Hippocampal formation (tissue), 2 donors: ENCODE results near the gene CDK14.
"Not testable (repeated sequence)": the region's sequence is repeated elsewhere in the genome, so short reads cannot be mapped to it uniquely, and the experiment has no call there.

Source experiments
- DNase-seq, 2 donors: peaks; one replicate each; lab custom pipeline; 2025; lab: John Stamatoyannopoulos, UW

Gene CDK14

GRCh38 chr7:90720984-90721760, 125.1 kb downstream of the CDK14 start:
- no peak for DNase-seq

DNA sequence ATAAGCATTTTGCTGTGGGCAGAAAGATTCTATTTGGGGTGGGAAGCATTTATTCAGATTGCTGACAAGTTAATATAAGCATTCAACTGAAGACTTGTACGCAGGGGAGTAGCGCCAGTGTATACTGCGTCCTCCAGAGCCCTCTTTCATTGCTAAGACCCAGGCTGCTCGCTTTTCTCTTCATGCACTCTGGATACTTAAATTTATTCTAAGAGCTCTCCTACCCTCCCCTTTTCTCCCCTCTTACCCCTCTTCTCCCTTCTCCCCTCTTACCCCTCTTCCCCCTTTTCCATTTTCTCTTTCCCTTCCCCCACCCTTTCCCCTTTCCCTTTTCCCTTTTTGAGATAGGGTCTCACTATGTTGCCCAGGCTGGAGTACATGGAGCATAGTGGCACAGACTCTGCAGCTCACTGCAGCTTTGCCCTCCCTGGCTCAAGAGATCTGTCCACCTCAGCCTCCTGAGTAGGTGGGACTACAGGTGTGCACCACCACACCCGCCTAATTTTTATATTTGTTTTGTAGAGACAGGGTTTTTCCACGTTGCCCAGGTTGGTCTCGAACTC, 125.8 kb downstream of the CDK14 start:
- no peak for DNase-seq

DNA sequence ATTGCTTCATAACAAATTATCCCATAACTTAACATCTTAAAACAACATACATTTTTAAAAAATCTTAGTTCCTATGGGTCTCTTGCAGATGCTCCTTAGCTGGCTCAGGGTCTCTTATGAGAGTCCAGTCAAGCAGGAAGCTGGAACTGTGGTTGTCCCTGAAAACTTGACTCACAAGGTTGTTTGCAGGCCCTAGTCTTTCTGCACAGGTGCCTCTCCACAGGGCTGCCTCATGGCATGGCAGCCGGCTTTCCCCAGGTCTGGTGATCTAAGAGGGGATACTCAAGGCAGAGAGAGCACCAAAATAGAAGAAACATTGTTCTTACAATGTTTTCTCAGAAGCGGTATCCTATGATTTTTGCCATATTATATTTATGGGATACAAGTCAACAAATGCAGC, 127.1 kb downstream of the CDK14 start:
- DNase-seq, result no peak

- no peak for DNase-seq
Measured at GRCh38 chr7:90723866-90724265, 127.7 kb downstream of the CDK14 start.

GRCh38 chr7:90726120-90726519, 130.0 kb downstream of the CDK14 start:
- DNase-seq, result no peak

DNA sequence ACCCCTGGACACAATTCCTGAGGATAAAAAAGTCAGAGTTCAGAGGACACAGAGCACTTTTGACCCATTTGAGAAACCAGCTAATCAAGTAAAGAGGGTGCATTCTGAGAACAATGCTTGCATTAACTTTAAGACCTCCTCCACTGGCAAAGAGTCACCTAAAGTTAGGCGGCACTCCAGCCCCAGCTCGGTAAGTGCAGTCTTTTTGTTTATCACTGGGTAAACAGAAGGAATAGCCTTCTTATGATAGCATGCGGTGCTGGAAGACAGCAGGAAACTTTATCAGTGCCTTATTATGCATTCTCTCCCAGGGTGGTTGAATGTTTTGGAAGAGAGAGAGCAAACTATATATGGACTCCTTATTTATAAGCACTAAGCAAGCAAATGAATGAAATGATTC, 130.5 kb downstream of the CDK14 start:
- no peak for DNase-seq

DNA sequence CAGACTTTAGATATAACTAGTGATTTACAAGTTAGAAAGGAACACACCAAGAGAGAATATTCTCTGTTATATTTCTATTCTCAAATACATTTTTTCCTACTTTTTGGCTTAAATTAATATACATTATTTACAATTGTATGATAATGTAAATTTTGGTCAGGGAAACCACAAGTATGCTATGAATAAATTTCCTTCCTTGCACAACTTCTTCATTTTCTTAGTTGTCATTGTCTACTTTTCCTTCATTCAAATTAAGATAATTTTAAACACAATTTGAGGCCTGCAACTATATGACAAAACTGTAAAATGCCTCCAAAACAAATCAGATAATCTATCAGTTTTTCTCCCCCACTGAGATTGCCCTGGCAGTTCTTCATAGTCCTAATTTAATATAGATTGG, 131.3 kb downstream of the CDK14 start:
- DNase-seq, result no peak

DNA sequence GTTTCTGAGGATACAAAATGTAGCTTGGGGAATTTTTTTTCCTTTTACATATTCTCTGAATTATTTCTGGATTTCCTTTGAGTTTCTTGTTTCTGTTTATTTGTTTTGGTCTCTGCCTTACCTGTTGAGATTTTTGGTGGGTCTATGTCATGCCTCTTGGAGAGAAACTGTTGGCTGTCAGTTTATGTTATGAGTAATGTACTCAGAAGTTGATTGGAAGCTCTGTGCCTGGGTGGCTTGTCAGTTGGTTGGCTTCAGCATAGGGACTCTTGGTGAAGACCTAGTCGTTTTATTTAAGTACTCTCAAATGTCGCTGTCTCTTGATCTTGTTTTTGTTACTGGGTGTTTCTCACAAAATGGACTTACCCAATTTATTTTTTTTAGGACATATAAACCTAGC, 132.4 kb downstream of the CDK14 start:
- DNase-seq, result no peak

DNA sequence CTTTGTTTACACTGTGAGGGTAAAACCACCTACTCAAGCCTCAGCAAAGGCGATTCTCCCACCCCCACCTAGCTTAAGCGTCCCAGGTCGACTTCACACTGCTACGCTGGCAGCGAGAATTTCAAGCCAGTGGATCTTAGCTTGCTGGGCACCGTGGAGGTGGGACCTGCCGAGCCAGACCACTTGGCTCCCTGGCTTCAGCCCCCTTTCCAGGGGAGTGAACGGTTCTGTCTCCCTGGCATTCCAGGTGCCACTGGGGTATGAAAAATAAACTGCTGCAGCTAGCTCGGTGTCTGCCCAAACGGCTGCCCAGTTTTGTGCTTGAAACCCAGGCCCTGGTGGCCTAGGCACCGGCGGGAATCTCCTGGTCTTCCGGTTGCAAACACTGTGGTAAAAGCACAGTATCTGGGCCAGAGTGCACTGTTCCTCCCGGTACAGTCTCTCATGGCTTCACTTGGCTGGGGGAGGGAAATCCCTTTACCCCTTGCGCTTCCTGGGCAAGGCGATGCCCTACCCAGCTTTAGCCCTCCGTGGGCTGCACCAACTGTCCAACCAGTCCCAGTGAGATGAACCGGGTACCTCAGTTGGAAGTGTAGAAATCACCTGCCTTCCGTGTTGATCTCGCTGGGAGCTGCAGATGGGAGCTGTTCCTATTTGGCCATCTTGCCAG, 139.6 kb downstream of the CDK14 start:
- DNase-seq, result not testable (repeated sequence)

GRCh38 chr7:90736316-90736715, 140.2 kb downstream of the CDK14 start:
- DNase-seq, result no peak

GRCh38 chr7:90736968-90737939, 141.1 kb downstream of the CDK14 start:
- DNase-seq, result no peak

GRCh38 chr7:90738249-90738648, 142.1 kb downstream of the CDK14 start:
- DNase-seq, result no peak

DNA sequence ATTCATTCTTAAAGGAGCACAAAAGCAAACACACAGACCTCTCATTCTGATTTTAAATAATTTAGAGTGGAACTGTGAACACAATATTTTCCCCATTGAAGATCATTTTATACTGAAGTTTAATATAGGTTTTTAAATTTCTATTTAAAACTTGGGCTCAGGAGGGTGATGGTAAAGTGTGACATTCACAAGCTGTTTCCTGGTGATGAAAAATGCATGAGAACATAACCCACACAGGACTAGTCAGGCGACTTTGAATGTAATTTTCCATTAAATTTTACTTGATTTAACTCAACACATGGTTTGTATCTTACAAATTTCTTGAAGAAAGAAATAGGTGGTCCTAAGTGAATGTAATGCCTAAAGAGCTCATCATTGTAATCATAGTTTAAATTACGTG, 143.6 kb downstream of the CDK14 start:
- DNase-seq, result peak in 1 of 2 donors; percentile 26

DNA sequence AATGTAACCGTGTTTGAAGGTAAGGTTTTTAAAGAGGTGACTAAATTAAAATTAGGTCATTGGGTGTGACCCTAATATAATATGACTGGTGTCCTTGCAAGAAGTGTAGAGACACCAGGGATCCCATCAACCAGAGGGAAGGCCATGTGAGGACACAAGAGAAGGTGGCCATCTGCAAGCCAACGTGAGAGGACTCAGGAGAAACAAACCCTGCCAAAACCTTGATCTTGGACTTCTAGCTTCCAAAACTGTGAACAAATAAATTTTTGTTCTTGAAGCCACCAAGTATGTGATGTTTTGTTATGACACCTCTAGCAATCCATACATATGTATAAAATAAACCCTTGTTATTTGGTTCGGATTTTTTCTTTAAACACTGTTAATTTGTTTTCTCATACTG, 144.3 kb downstream of the CDK14 start:
- no peak for DNase-seq

GRCh38 chr7:90743626-90744025, 147.5 kb downstream of the CDK14 start:
- no peak for DNase-seq

DNA sequence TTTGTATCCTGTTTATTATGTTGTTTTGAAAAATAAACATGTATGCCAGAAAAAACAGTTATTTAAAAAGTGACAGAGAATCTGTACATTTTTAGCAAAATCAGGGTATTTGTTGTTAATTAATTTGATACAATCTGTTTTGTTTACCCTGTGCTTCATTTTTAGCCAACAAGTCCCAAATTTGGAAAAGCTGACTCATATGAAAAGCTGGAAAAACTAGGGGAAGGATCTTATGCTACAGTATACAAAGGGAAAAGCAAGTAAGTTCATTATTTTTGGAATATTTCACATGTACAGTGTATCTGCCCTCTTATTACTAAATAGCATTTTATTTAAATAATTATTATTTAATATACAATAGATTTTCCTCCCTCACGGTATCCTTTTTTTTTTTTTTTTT, 151.4 kb downstream of the CDK14 start:
- no peak for DNase-seq

- no peak for DNase-seq
Measured at GRCh38 chr7:90749262-90749661, 153.1 kb downstream of the CDK14 start.

DNA sequence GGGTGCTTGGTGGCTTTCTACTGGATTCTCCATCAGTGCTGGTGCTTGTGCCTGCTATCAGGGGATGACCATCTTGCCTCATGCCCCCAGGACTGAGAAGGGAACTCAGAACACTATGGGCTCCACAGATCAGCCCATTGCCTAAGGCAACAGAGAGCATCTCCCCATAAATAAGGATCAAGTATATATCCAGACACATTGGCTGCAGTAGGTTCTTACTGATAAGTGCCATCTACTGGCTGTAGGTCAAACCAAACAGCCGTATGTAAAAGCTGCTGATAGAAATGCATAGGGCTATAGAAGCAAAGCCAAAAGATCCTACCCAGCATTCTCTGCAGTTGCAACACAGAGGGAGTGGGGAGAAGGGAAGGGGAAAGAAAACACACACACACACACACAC, 153.7 kb downstream of the CDK14 start:
- DNase-seq, result no peak

DNA sequence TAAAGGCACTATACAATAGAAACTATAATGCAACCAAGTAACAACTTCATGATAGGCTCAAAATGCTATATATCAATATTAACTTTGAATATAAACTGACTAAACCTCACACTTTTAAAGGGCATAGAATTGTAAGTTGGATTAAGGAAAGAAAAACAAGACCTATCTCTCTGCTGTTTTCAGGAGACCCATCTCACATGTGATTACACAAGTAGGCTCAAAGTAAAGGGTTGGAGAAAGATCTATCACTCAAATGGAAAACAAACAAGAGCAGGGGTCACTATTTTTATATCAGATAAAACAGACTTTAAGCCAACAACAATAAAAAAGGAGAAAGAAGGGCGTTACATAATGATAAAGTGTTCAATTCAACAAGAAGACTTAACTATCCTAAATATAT, 155.5 kb downstream of the CDK14 start:
- no peak for DNase-seq

DNA sequence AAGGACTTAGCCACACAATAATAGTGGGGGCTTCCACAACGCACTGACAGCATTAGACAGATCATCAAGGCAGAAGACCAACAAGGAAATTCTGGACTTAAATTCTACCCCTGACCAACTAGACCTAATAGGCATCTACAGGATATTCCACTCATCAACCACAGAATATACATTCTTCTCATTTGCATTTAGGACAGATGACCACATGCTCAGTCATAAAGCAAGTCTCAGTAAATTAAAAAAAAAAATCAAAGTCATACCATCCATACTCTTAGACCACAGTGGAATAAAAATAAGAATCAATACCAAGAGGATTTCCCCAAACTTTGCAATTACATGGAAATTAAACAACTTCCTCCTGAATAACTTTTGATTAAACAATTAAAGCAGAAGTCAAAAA, 155.9 kb downstream of the CDK14 start:
- no peak for DNase-seq

- DNase-seq, result no peak
Measured at GRCh38 chr7:90755041-90755440, 158.9 kb downstream of the CDK14 start.

- no peak for DNase-seq
Measured at GRCh38 chr7:90756366-90756765, 160.2 kb downstream of the CDK14 start.
